HepG2 (cell line): ENCODE results near the gene DTX2. TPM values are rescaled to one million over a fixed set of nuclear protein-coding genes. Genes with fewer than 3 reads are reported as not detected.

Experiments used
- ATAC-seq: fragments of 200-7000 bp; cut with Tn5 transposase; 3 replicates; pipeline ENCODE4 v1.9.1; 2020; ENCODE audit warnings: mild to moderate bottlenecking, moderate library complexity
- BruUV-seq: library from RNA; stranded (reverse); fragments of 400-500 nt; replicated peaks from 2 replicates; lab custom pipeline; 2021; lab: Mats Ljungman, UMichigan
- CTCF ChIA-PET: fragments of 300-600 bp; formaldehyde crosslinking; extraction: SDS; loops from one replicate; lab custom pipeline; 2021; ENCODE audit warnings: low total read pairs, inconsistent platforms, low intra/inter-chr PET ratio; lab: Yijun Ruan, JAX
- POLR2A ChIA-PET: fragments of 350-600 bp; sonication (Branson Sonifier 250); formaldehyde crosslinking; loops from one replicate; lab custom pipeline; 2020; ENCODE audit warnings: antibody characterized with exemption, inconsistent platforms; lab: Yijun Ruan, JAX
- DNase-seq: peaks from one replicate; pipeline ENCODE4 v3.0.0-alpha.2; 2015; ENCODE audit warnings: low spot score
- FAIRE-seq: peaks from 3 replicates; lab custom pipeline; 2011; peaks lifted over from hg19 to GRCh38; lab: Jason Lieb, UNC
- H2AFZ ChIP-seq: one replicate; pipeline ENCODE4 v1.6.1; 2011; ENCODE audit warnings: low read length, inconsistent platforms
- H3K27ac ChIP-seq: fragments of 300-600 bp; 3 replicates; pipeline ENCODE4 v1.8.0; 2011; ENCODE audit warnings: mixed run types, mild to moderate bottlenecking, mixed read lengths, low read length, inconsistent platforms; ENCODE audit not compliant: insufficient read depth; ENCODE audit errors: extremely low read length
- H3K27me3 ChIP-seq, 2 experiments: fragments of 200-600 bp in 1 of 2; 2 replicates in 1 of 2; 3 replicates in 1 of 2; pipeline versions ENCODE4 v1.6.0 to v1.8.0; 2011; ENCODE audit warnings: low read length in 2 of 2, mild to moderate bottlenecking in 2 of 2, moderate library complexity in 2 of 2, inconsistent platforms in 1 of 2; ENCODE audit not compliant: insufficient read depth in 2 of 2, control insufficient read depth in 1 of 2
- H3K36me3 ChIP-seq, 2 experiments: fragments of 200-600 bp in 1 of 2; replicated peaks in 1 of 2; 2 replicates in 1 of 2; 3 replicates in 1 of 2; pipeline versions ENCODE4 v1.5.1 to v1.8.0; 2011; ENCODE audit warnings: low read length in 2 of 2, inconsistent platforms in 1 of 2; ENCODE audit not compliant: insufficient read depth in 2 of 2, control insufficient read depth in 1 of 2
- H3K4me1 ChIP-seq: 2 replicates; pipeline ENCODE4 v1.5.1; 2012; ENCODE audit warnings: low read length, inconsistent platforms; ENCODE audit not compliant: insufficient read depth
- H3K4me2 ChIP-seq: 2 replicates; pipeline ENCODE4 v1.6.0; 2011; ENCODE audit warnings: low read depth, low read length, inconsistent platforms
- H3K4me3 ChIP-seq, 3 experiments: fragments of 200-600 bp in 1 of 3; sonication (generic), shearing (Covaris generic) in 1 of 3; replicated peaks in 1 of 3; 2 replicates each; pipeline ENCODE4 v1.5.1; 2011 to 2016; ENCODE audit warnings: low read length in 3 of 3, inconsistent platforms in 2 of 3, low read depth in 2 of 3, mild to moderate bottlenecking in 2 of 3, control low read depth in 1 of 3, mixed read lengths in 1 of 3; ENCODE audit not compliant: insufficient read depth in 1 of 3
- H3K79me2 ChIP-seq: one replicate; pipeline ENCODE4 v1.6.1; 2011; ENCODE audit warnings: low read length, inconsistent platforms; ENCODE audit not compliant: insufficient read depth
- H3K9ac ChIP-seq: 2 replicates; pipeline ENCODE4 v1.6.0; 2011; ENCODE audit warnings: mild to moderate bottlenecking, low read depth, low read length, inconsistent platforms; ENCODE audit not compliant: insufficient read depth
- H3K9me3 ChIP-seq: 2 replicates; pipeline ENCODE4 v1.5.1; 2012; ENCODE audit warnings: mild to moderate bottlenecking, low read length
- H4K20me1 ChIP-seq: 2 replicates; pipeline ENCODE4 v1.6.0; 2011; ENCODE audit warnings: inconsistent platforms, mild to moderate bottlenecking, low read length, moderate library complexity; ENCODE audit not compliant: insufficient read depth
- FOSL2 ChIP-seq: sonication (generic); formaldehyde crosslinking; IDR thresholded peaks from 2 replicates; pipeline ENCODE4 v1.4.0; 2020; ENCODE audit warnings: missing genetic modification reagents
- IRX3 ChIP-seq: sonication (generic); formaldehyde crosslinking; IDR thresholded peaks from 2 replicates; pipeline ENCODE4 v1.8.1; 2023; ENCODE audit warnings: mild to moderate bottlenecking, low read depth, missing genetic modification reagents, borderline replicate concordance
- KLF11 ChIP-seq: IDR thresholded peaks from 2 replicates; pipeline ENCODE4 v1.6.1; 2016; ENCODE audit warnings: missing compliant biosample characterization
- LCORL ChIP-seq, 2 experiments: fragments of 450-650 bp in 1 of 2; sonication (generic) in 1 of 2; formaldehyde crosslinking in 1 of 2; IDR thresholded peaks; 2 replicates each; pipeline versions ENCODE4 v1.5.0 to v1.6.1; 2017 to 2020; ENCODE audit warnings: antibody characterized with exemption in 1 of 2, missing genetic modification reagents in 1 of 2
- MTF1 ChIP-seq: sonication (generic); formaldehyde crosslinking; IDR thresholded peaks from 2 replicates; pipeline ENCODE4 v1.5.0; 2020; ENCODE audit warnings: missing genetic modification reagents
- PRDM4 ChIP-seq: sonication (generic); formaldehyde crosslinking; IDR thresholded peaks from 2 replicates; pipeline ENCODE4 v1.9.0; 2021; ENCODE audit warnings: missing genetic modification reagents, borderline replicate concordance
- SYNCRIP ChIP-seq: fragments of 200-400 bp; formaldehyde crosslinking; IDR thresholded peaks from 2 replicates; pipeline ENCODE4 v1.6.1; 2018; ENCODE audit warnings: mild to moderate bottlenecking, low read depth, low read length; ENCODE audit not compliant: insufficient read depth
- TCF12 ChIP-seq, 2 experiments: fragments of 450-650 bp in 1 of 2; sonication (generic) in 1 of 2; formaldehyde crosslinking in 1 of 2; IDR thresholded peaks; 2 replicates each; pipeline versions ENCODE4 v1.6.1 to v1.8.0; 2017 to 2022; ENCODE audit warnings: antibody characterized with exemption in 1 of 2, mild to moderate bottlenecking in 1 of 2, missing genetic modification reagents in 1 of 2, moderate library complexity in 1 of 2
- TCF7 ChIP-seq: sonication (generic); IDR thresholded peaks from 2 replicates; pipeline ENCODE4 v1.6.1; 2016; ENCODE audit warnings: antibody characterized with exemption, low read depth
- ZMYM4 ChIP-seq: sonication (generic); formaldehyde crosslinking; IDR thresholded peaks from 2 replicates; pipeline ENCODE4 v1.8.1; 2023; ENCODE audit warnings: mild to moderate bottlenecking, missing genetic modification reagents
- ZNF383 ChIP-seq: sonication (generic); formaldehyde crosslinking; IDR thresholded peaks from 2 replicates; pipeline ENCODE4 v1.4.0; 2020; ENCODE audit warnings: missing genetic modification reagents, mild to moderate bottlenecking, borderline replicate concordance
- ZNF816 ChIP-seq: sonication (generic); formaldehyde crosslinking; IDR thresholded peaks from 2 replicates; pipeline ENCODE4 v1.8.0; 2022; ENCODE audit warnings: missing genetic modification reagents, mild to moderate bottlenecking, borderline replicate concordance
- WGBS: methylation state at CpG from one replicate; pipeline ENCODE4 v1.1.6; 2017; ENCODE audit warnings: low lambda C conversion rate; 5-methylcytosine and 5-hydroxymethylcytosine counted together
- in situ Hi-C: cut with HindIII; loops from 2 replicates; pipeline ENCODE4 v1.10.0; 2017; ENCODE audit warnings: low pct_unique_long_range_greater_than_20kb; ENCODE audit not compliant: extremely low pct_ligation_motif_present
- intact Hi-C: fragments of 100-400 bp; cut with micrococcal nuclease; formaldehyde crosslinking; loops from one replicate; pipeline ENCODE4 v1.10.0; 2022; ENCODE audit not compliant: unreplicated experiment
- polyA plus RNA-seq, 8 experiments: library from polyadenylated mRNA; depleted of rRNA in 3 of 8; stranded (reverse) in 7 of 8; unstranded in 1 of 8; fragments of >200 nt; fragmentation: Illumina TruSeq in 4 of 8; extraction: Trizol in 4 of 8; gene quantifications; 2 replicates each; pipeline versions ENCODE4 v1.2.1 to v1.2.3, GENCODE V29; 2011 to 2016; ENCODE audit warnings: low read depth in 4 of 8, missing spikeins in 1 of 8, mixed read lengths in 1 of 8; ENCODE audit not compliant: insufficient read depth in 1 of 8
- total RNA-seq, 5 experiments: library from RNA; depleted of rRNA; stranded (reverse); fragments of >200 nt; fragmentation: Illumina TruSeq; extraction: Trizol; gene quantifications; 2 replicates each; pipeline ENCODE4 v1.2.3, GENCODE V29; 2016; ENCODE audit warnings: low read depth in 1 of 5
- TF ChIP-seq, protein P1 (sequence below): sonication (generic); formaldehyde crosslinking; IDR thresholded peaks from 2 replicates; pipeline ENCODE4 v1.9.0; 2022; ENCODE audit warnings: low read depth, missing genetic modification reagents
- TF ChIP-seq, protein P2 (sequence below): sonication (generic); IDR thresholded peaks from 2 replicates; pipeline ENCODE4 v1.6.1; 2016; ENCODE audit warnings: low read depth, borderline replicate concordance
- TF ChIP-seq, protein P3 (sequence below): sonication (generic); formaldehyde crosslinking; IDR thresholded peaks from 2 replicates; pipeline ENCODE4 v1.4.0; 2020; ENCODE audit warnings: missing genetic modification reagents

The DTX2 gene
- total and polyA plus RNA-seq, 2 of the 13 experiments (the other 11 are each of a cell fraction or from before 2014, with no cell fraction given): 5.5 to 6.2 TPM

DNA sequence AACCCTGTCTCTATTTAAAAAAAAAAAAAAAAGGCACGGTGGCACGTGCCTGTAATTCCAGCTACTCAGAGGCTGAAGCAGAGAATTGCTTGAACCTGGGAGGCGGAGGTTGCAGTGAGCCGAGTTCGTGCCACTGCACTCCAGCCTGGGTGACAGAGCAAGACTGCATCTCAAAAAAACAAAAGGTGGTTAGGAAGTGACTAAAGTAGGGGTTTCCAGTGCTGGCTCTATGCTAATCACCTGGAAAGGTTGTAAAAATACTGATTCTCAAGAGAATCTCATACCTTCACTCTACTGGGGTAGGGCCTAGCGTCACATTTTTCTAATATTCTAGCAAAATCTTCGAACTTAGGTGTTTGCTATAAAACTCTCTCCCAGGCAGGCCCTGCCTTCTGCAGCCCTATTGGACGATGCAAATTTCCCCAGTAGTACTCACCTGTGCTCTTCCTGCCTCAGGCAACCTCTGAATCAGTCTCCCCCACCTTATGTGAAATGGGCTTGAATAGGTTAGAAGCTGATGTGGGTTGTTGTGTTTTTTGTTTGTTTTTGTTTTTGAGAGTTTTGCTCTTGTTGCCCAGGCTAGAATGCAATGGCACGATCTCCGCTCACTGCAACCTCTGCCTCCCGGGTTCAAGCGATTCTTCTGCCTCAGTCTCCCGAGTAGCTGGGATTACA lies 33.2 kb upstream of the DTX2 start:
- BruUV-seq: no TSS peak
- Histone ChIP-seq H3K4me1 (peaks cover 20% of the 10 kb centered on the region; the same call in 1 of the 2 replicates), H3K36me3 (no peaks in the 10 kb centered on the region), H3K27ac (no peak overlapping the region), H3K27me3 (peaks cover 5 to 27% of the 10 kb centered on the region in 2 experiments; a peak in 3 of 5 replicates), H3K4me3 (no peak overlapping the region), H2AFZ (no peak overlapping the region), H4K20me1 (no peaks in the 10 kb centered on the region), H3K9me3 (no peaks in the 10 kb centered on the region), H3K79me2 (no peaks in the 10 kb centered on the region), H3K9ac (no peak overlapping the region), H3K4me2 (no peak overlapping the region)
- CTCF ChIA-PET: interaction anchor here (0.5 kb wide), 1 partner anchor 159 kb away, joined by 3 read pairs; no protein-coding TSS in a partner anchor
- intact Hi-C loops: no loop called here
- DNase-seq: no peak
- no peak for FAIRE-seq
- POLR2A ChIA-PET: no interaction called here
- WGBS: 49% methylated on average over 13 of the region's 13 CpGs
- ATAC-seq: no peak
- in situ Hi-C loops: no loop called here
- no peak for TF ChIP-seq TCF7
- TF ChIP-seq TCF12 (IDR thresholded peaks at IDR 0.05): no peak
- TF ChIP-seq TCF12 (CRISPR knock-in tag; IDR thresholded peaks at IDR 0.05): no peak
- no peak for TF ChIP-seq KLF11 (CRISPR knock-in tag)
- TF ChIP-seq, protein P1, sequence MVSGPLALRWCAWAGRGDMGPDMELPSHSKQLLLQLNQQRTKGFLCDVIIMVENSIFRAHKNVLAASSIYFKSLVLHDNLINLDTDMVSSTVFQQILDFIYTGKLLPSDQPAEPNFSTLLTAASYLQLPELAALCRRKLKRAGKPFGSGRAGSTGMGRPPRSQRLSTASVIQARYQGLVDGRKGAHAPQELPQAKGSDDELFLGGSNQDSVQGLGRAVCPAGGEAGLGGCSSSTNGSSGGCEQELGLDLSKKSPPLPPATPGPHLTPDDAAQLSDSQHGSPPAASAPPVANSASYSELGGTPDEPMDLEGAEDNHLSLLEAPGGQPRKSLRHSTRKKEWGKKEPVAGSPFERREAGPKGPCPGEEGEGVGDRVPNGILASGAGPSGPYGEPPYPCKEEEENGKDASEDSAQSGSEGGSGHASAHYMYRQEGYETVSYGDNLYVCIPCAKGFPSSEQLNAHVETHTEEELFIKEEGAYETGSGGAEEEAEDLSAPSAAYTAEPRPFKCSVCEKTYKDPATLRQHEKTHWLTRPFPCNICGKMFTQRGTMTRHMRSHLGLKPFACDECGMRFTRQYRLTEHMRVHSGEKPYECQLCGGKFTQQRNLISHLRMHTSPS: no peak
- TF ChIP-seq, protein P2, sequence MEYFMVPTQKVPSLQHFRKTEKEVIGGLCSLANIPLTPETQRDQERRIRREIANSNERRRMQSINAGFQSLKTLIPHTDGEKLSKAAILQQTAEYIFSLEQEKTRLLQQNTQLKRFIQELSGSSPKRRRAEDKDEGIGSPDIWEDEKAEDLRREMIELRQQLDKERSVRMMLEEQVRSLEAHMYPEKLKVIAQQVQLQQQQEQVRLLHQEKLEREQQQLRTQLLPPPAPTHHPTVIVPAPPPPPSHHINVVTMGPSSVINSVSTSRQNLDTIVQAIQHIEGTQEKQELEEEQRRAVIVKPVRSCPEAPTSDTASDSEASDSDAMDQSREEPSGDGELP: no peak
- TF ChIP-seq LCORL (IDR thresholded peaks at IDR 0.05): no peak
- TF ChIP-seq LCORL (CRISPR knock-in tag; IDR thresholded peaks at IDR 0.05): no peak
- no peak for TF ChIP-seq SYNCRIP
- no peak for TF ChIP-seq MTF1
- TF ChIP-seq ZMYM4 (CRISPR knock-in tag): no peak
- no peak for TF ChIP-seq IRX3 (CRISPR knock-in tag)
- no peak for TF ChIP-seq ZNF816 (CRISPR knock-in tag)
- TF ChIP-seq, protein P3, sequence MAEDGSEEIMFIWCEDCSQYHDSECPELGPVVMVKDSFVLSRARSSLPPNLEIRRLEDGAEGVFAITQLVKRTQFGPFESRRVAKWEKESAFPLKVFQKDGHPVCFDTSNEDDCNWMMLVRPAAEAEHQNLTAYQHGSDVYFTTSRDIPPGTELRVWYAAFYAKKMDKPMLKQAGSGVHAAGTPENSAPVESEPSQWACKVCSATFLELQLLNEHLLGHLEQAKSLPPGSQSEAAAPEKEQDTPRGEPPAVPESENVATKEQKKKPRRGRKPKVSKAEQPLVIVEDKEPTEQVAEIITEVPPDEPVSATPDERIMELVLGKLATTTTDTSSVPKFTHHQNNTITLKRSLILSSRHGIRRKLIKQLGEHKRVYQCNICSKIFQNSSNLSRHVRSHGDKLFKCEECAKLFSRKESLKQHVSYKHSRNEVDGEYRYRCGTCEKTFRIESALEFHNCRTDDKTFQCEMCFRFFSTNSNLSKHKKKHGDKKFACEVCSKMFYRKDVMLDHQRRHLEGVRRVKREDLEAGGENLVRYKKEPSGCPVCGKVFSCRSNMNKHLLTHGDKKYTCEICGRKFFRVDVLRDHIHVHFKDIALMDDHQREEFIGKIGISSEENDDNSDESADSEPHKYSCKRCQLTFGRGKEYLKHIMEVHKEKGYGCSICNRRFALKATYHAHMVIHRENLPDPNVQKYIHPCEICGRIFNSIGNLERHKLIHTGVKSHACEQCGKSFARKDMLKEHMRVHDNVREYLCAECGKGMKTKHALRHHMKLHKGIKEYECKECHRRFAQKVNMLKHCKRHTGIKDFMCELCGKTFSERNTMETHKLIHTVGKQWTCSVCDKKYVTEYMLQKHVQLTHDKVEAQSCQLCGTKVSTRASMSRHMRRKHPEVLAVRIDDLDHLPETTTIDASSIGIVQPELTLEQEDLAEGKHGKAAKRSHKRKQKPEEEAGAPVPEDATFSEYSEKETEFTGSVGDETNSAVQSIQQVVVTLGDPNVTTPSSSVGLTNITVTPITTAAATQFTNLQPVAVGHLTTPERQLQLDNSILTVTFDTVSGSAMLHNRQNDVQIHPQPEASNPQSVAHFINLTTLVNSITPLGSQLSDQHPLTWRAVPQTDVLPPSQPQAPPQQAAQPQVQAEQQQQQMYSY (CRISPR knock-in tag): no peak
- TF ChIP-seq ZNF383: no peak
- TF ChIP-seq FOSL2: no peak
- no peak for TF ChIP-seq PRDM4 (CRISPR knock-in tag)
